D341Med (cell line): Measurements from ENCODE around the gene HEATR3.
A peak's percentile ranks its signal among the peaks of the same experiment; 100 is the strongest.

Experiments used
- DNase-seq: peaks from one replicate; pipeline ENCODE4 v3.0.0; 2012; ENCODE audit warnings: low spot score

The HEATR3 gene

GRCh38 chr16:50152807-50153595 is 87.2 kb downstream of the HEATR3 start, which contains the start of gene TENT4B:
TSS of gene TENT4B (plus strand) at chr16:50153306. CDS start at chr16:50153622, 316 bp downstream.
- peak; percentile 98 for DNase-seq

DNA sequence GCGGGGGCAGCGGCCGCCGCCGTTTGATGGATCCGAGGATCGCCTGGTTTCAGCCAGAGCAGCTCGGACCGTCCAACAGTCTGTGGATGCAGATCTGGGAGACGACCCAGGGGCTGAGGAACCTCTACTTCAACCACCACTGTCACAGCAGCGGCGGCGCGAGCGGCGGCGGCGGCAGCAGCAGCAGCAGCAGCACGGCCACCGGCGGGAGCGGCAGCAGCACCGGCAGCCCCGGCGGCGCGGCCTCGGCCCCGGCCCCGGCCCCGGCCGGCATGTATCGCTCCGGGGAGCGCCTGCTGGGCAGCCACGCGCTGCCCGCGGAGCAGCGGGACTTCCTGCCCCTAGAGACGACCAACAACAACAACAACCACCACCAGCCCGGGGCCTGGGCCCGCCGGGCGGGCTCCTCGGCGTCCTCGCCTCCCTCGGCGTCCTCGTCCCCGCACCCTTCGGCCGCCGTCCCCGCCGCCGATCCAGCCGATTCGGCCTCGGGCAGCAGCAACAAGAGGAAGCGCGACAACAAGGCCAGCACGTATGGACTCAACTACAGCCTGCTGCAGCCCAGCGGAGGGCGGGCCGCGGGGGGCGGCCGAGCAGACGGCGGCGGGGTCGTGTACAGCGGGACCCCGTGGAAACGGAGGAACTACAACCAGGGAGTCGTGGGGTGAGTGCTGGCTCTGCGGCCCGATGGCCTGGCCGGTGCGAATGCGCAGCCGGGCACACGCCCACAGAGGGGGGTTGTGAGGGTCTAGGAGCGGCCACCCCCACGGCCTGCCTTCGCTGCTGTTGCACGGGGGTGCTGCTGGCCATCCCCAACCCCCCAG is 88.0 kb downstream of the HEATR3 start:
- DNase-seq = peak; percentile 60

- no peak for DNase-seq
These were observed 88.7 kb downstream of the HEATR3 start for GRCh38 chr16:50154420-50154950.

- no peak for DNase-seq
These were observed 90.2 kb downstream of the HEATR3 start for GRCh38 chr16:50155925-50156324.
